Stimulated activated CD4-positive, alpha-beta T cell treated with anti-CD3 and anti-CD28 coated beads, TNF-alpha, amount 100 ng/mL, for 4 hours (primary cell): ENCODE results near the gene EPO.
"Not testable (repeated sequence)": the region's sequence is repeated elsewhere in the genome, so short reads cannot be mapped to it uniquely, and the experiment has no call there.

Experiments
- DNase-seq, 3 experiments: peaks; one replicate each; pipeline ENCODE4 v3.0.0-alpha.2; 2020; ENCODE audit warnings: low read depth in 3 of 3

EPO gene

DNA sequence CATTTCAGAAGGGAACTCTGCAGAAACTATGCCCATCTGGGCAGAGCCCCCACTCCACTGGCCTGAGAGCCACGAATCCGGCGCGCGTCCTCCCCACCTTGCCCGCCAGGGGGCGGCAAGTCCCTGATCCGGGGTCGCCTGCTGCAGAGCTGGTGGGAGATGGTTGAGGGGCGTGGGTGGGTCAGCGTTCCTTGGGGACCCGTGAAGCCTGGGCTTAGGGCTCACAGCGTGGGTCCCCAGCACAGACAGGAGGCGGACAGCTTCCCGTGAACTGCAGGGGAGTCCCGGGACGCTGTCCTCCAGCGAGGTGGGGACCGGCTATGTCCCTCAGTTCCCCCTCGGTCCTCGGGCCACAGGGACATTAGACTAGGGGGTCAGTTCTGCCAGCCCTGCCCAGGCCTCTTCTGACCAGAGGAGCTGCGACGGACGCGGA lies 14.9 kb upstream of the EPO start:
- DNase-seq = peak; percentile 56 to 67 (median 58)

DNA sequence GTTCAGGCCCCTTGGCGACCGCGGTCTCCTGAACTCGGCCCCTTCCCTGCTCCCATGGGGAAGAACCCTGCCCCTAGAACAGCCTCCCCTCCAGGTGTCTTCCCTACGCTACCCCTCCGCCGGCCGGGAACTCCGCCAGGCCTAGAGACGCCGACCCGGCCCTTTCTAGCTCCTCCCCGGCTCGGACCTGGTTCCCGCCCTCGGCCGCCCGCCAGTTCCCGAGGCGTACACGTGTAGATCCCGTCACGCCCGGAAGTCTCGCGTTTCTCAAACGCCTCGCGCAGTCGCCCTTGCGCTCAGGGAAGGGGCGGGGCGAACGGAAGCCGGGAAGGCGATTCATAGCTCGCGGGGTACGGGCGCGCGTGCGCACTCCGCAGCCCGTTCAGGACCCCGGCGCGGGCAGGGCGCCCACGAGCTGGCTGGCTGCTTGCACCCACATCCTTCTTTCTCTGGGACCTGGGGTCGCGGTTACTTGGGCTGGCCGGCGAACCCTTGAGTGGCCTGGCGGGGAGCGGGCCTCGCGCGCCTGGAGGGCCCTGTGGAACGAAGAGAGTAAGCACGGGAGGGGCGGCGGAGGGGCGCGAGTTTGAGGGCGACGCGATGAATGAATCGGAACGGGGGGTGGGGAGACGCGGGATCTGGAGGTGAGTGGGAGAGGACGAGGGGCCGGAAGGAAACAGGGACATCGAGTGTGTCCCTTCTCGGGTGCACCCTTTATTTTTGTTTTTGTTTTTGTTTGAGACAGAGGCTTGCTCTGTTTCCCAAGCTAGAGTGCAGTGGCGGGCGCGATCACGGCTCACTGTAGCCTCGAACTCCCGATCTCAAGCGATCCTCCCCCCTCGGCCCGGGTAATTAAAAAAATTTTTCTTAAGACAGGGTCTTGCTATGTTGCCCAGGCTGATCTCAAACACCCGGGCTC lies 14.3 kb upstream of the EPO start, which contains the start of gene POP7:
TSS of gene POP7 (plus strand) at position 369 of the 919 bp plus-strand sequence. CDS start 710 bp downstream, outside the sequence.
- DNase-seq = peak; percentile 97 to 98 (median 98)

GRCh38 chr7:100706672-100707311 lies 13.5 kb upstream of the EPO start:
- no peak for DNase-seq

GRCh38 chr7:100708395-100708794 lies 11.9 kb upstream of the EPO start:
- DNase-seq = no peak

DNA sequence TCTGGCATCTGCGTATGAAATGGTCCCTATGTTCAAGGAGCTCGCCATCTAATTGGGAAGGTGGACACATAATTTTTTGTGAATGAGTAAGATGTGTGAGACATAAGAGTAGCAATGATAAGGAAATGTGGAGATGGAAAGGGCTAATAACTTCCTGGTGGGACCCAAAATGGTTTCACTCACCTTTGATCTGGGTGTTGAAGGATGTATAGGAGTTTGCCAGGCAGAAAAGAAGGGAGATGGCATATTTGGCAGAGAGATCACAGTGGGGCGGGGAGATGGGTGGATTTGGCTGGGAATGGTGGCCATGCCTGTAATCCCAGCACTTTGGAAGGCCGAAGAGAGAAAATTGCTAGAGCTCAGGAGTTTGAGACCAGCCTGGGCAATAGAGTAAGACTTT lies 9.8 kb upstream of the EPO start:
- DNase-seq = no peak

- DNase-seq = no peak
Measured at GRCh38 chr7:100711369-100711768, 8.9 kb upstream of the EPO start.

DNA sequence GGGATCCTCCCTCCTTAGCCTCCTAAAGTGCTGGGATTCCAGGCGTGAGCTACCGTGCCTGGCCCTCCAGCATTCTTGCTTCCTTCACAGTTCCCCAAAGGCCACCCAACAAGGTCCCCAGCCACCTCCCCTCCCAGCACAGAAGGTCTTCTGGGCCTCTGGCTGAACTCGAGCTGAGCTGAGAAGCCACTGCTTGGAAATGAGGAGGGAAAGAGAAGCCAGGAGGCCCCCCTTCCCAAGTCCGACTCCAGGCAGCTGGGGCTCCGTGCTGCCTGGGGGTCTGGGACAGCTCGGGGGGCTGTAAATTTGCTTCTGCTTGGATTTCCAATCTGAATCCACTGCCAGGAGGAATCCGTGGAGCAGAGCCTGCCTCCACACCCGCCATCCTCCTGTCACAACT lies 5.5 kb upstream of the EPO start:
- no peak for DNase-seq

DNA sequence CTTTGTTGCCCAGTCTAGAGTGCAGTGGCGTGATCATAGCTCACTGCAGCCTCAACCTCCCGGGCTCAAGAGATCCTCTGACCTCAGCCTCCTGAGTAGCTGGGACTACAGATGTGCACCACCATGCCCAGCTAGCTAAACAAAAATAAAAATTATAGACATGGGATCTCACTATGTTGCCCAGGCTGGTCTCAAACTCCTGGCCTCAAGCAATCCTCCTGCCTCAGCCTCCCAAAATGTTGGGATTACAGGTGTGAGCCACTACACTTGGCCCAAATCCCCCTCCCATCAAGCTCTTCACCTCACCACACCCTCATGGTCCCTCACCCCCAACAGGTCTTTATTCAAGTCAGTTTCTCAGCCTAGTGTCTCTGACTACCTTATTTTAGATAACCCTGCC lies 3.2 kb upstream of the EPO start:
- not testable (repeated sequence) for DNase-seq

GRCh38 chr7:100719523-100720278 lies 567 bp upstream of the EPO start:
- no peak for DNase-seq

- no peak for DNase-seq
Measured at GRCh38 chr7:100720671-100721504, 620 bp downstream of the EPO start.

DNA sequence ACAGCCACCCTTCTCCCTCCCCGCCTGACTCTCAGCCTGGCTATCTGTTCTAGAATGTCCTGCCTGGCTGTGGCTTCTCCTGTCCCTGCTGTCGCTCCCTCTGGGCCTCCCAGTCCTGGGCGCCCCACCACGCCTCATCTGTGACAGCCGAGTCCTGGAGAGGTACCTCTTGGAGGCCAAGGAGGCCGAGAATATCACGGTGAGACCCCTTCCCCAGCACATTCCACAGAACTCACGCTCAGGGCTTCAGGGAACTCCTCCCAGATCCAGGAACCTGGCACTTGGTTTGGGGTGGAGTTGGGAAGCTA lies 1.2 kb downstream of the EPO start:
- DNase-seq = no peak

GRCh38 chr7:100722480-100723212 lies 2.4 kb downstream of the EPO start:
- no peak for DNase-seq

DNA sequence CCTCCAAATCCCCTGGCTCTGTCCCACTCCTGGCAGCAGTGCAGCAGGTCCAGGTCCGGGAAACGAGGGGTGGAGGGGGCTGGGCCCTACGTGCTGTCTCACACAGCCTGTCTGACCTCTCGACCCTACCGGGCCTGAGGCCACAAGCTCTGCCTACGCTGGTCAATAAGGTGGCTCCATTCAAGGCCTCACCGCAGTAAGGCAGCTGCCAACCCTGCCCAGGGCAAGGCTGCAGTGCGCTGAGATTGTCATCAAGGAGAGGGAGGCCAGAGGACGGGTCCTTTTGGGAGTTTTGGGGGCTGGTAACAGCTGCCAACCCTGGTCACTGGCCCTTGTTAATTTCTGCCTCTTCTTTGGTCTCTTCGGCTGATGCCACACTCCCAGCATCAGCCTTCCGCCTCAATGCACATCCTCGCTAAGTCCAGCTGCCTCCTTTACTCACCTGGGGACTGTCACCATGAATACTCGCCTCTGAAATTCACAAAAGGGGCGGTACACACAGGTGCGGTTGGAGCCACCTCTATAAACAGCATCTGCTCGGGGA lies 3.5 kb downstream of the EPO start:
- no peak for DNase-seq

- DNase-seq = not testable (repeated sequence)
Measured at GRCh38 chr7:100724364-100724763, 4.1 kb downstream of the EPO start.

DNA sequence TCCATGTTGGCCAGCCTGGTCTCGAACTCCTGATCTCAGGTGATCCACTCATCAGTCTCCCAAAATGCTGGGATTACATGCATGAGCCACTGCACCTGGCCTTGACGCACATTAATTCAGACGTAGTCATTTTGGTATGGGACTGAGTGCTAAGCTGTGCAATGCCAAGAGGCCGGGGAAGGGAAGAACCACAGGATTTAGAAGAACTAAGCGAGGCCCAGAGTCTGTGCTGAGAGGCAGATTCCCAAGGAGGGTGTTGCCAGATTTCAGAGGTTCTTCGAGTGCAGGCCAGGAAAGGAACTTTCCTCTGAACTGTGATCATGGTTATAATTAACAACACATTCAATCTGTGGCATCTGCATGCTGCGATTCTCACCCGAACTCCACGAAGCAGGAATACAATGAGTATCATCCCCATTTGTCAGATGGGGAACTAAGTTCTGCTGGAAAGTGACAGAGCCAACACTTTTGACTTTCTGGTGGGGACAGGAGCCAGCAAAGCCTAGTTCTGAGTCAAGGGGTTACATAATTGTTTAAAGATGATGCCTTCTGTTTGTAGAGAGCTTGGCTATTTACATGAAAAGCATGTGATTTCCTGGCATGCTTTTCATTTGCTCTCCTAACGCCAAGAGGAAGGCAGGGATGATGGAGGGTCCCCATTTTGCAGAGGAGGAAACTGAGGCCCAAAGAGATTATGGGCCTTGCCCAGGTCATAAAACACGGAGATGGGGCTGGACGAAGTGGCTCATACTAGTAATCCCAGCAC lies 6.9 kb downstream of the EPO start:
- DNase-seq = no peak

DNA sequence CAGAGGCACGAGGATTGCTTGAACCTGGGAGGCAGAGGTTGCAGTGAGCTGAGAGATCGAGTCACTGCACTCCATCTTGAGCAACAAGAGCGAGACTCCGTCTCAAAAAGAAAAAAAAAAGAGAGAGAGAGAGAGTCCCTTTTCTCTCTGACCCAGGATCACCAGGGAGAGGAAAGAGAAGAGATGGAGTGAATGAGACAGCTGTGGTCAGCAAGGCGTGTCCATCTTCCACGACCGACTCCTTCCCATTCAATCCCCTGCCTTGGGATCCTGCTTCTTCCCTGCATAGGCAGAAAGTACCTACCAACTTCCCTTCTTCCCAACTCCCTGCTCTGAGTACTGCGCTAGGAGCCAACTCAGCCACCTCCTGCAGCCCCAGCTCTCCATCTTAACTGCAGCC lies 7.9 kb downstream of the EPO start:
- DNase-seq = no peak

- DNase-seq = no peak
Measured at GRCh38 chr7:100730136-100730800, 10.0 kb downstream of the EPO start.

DNA sequence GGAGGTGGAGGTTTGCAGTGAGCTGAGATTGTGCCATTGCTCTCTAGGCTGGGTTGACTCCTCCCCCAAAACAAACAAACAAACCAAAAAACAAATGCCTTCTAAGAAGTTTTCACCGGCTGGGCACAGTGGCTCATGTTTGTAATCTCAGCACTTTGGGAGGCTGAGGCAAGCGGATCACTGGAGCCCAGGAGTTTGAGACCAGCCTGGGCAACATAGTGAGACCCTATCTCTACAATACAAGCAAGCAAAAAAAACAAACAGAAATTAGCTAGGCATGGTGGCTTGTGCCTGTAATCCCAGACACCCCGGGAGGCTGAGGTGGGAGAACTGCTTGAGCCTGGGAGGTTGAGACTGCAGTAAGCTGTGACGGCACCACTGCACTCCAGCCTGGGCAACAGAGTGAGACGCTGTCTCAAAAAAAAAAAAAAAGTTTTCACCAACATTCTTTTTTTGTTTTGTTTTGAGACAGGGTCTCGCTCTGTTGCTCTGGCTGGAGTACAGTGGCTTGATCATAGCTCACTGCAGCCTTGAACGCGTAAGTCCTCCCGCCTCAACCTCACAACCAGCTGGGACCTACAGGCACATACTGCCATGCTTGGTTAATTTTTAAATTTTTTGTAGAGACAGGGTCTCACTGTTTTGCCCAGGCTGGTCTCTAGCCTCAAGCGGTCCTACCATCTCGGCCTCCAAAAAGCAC lies 11.8 kb downstream of the EPO start:
- DNase-seq = no peak

DNA sequence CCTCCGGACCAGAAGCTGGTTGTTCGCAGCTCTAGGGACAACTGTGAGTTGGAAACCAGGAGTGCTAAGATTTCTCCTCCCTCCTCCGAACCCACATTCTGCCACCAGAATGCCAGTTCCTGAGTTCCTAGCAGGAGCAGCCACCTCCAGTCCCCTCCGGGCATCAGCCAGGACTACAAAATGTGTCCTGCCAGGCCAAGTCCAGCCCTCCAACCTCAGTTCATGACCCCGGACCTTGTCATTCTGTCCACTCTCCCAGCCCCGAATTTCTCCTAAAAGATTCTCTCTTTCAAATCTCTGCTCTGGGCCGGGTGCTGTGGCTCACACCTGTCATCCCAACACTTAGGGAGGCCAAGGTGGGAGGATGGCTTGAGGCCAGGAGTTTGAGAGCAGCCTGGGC lies 15.5 kb downstream of the EPO start:
- DNase-seq = no peak
